ES-I3 (cell line): ENCODE measurements around the gene GAS6.
A peak's percentile ranks its signal among the peaks of the same experiment; 100 is the strongest.

Experiments
- H3K36me3 ChIP-seq: 2 replicates; pipeline ENCODE4 v1.6.1; 2013; ENCODE audit warnings: mild to moderate bottlenecking, low read length, control low read depth, moderate library complexity; ENCODE audit not compliant: insufficient read depth
- H3K4me1 ChIP-seq: 2 replicates; pipeline ENCODE4 v1.6.1; 2013; ENCODE audit warnings: mild to moderate bottlenecking, control low read depth, low read length; ENCODE audit not compliant: insufficient read depth
- H3K9ac ChIP-seq: 2 replicates; pipeline ENCODE4 v1.6.1; 2013; ENCODE audit warnings: low read depth, mild to moderate bottlenecking, low read length, moderate library complexity
- H3K9me3 ChIP-seq: 2 replicates; pipeline ENCODE4 v1.6.1; 2013; ENCODE audit warnings: mild to moderate bottlenecking, low read length, moderate library complexity; ENCODE audit not compliant: control insufficient read depth, insufficient read depth

GAS6 gene

DNA sequence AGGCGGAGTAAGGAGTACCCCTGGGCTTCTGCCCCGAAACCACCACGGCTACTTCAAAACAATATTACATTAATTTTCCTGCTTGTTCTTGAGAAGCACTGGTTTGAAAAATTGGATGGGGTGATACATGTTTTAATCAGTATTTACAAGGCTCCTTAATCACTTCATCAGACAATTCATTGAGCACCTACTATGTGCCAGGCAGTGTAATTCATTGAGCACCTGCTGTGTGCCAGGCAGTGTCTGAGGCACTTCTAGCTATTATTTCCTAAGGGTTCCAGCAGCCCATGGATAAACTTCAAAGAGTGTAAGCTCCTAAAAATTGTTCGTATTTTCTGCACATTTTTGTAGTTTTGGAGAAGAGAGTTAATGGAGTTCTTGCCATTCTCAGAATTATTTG is 1.6 kb upstream of the GAS6 start:
- Histone ChIP-seq H3K36me3 (no peaks in the 10 kb centered on the region), H3K4me1 (peaks cover 13% of the 10 kb centered on the region; the same call in 1 of the 2 replicates), H3K9ac (no peak overlapping the region), H3K9me3 (no peaks in the 10 kb centered on the region)

DNA sequence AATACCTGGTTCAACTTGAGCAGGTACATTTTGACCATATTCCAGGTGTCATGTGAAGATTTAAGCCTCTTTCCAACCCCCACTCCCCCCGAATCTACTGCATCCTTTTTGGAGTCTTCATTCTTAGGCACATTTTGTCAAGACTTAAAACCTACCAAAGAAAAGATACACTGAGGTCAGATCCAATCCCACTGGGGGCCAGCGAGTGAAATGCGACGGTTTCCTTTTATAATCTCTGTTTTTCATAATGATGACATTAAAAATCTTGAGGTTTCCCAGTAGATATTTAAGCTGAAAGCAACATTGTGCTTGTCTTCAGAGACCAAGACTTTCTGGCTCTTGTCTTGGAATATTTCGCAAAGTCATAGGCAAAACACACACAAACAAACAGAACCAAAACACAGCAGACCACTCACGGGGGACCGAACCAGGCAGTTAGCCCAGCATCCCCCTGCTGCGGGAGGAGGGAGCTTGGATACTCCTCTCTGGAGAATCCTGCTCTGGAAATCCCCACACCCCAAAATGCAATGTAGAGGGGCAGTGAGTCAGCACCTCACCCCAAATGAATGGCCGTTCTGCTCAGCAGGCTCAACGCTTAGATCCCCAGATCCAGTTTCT is 506 bp upstream of the GAS6 start:
- Histone ChIP-seq H3K36me3 (no peaks in the 10 kb centered on the region), H3K4me1 (peaks cover 23% of the 10 kb centered on the region), H3K9ac (peak overlapping the region; percentile 43; the same call in 1 of the 2 replicates), H3K9me3 (no peaks in the 10 kb centered on the region)

DNA sequence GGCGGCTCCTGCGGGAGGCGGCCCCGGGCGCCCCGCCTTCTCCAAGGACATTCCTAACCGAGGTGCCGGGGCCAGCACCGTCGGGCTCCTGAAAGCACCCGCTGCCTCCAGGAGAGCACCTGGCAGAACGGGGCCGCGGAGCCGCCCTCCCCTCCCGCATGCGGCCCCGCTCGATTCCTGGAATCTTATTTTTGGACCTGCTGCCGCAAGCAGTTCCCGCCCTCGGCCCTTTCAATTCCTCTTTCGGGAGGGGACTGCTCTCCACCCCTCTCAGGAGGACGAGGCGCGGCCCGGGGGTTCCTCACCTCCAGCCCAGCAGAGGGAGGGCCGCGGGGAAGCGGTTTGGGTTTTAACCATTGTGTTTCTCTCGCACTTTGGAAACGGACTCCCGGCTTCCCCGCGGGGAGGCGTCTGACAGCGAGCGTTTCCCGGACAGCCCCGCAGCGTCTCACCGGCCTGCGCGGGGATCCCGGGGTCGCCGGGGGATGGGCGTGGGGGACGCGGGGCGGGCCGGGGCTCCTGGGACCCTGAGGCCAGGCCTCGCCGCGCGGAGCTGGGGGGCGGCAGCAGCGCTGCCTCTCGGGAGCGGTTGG is 849 bp downstream of the GAS6 start:
- no peaks in the 10 kb centered on the region for H3K9me3 ChIP-seq
- peaks cover 28% of the 10 kb centered on the region for H3K4me1 ChIP-seq
- no peaks in the 10 kb centered on the region for H3K36me3 ChIP-seq
- H3K9ac ChIP-seq: peak overlapping the region; percentile 69; the same call in 1 of the 2 replicates

DNA sequence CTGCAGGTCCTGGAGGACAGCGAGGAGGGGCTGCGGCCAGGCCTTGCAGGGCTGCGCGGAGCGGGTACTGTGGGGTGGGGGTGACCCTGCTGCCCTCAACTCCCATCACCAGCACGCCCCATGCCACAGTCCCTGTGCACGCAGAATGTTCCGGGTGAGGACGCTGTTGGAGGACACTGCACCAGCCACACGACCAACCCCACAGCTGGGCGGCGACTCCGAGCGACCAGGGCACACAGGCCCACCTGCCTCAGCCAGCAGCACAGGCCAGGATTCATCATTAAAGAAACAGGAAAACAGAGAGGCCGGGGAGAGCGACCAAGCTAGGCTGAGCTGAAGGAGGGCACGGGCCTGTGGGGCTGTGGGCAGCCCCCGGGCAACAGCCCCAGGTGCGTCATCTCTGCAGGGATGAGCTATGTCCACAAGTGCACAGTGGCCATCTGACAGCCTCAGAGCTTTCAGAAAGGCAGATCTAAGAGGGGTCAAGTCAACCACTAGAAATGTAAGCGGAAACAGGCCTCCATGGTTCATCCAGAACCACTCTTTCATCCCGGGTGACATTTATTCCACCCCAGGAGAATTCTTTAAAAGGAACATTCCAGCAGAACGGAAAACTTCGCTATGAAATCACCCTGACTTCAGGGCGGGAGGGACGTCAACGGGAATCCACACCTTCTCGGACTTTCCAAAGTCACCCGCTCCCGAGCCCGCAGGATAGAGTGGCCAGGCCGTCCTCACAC is 1.5 kb downstream of the GAS6 start:
- H3K4me1 ChIP-seq: peaks cover 29% of the 10 kb centered on the region
- H3K9me3 ChIP-seq: no peaks in the 10 kb centered on the region
- no peaks in the 10 kb centered on the region for H3K36me3 ChIP-seq
- peak overlapping the region; percentile 69; the same call in 1 of the 2 replicates for H3K9ac ChIP-seq

DNA sequence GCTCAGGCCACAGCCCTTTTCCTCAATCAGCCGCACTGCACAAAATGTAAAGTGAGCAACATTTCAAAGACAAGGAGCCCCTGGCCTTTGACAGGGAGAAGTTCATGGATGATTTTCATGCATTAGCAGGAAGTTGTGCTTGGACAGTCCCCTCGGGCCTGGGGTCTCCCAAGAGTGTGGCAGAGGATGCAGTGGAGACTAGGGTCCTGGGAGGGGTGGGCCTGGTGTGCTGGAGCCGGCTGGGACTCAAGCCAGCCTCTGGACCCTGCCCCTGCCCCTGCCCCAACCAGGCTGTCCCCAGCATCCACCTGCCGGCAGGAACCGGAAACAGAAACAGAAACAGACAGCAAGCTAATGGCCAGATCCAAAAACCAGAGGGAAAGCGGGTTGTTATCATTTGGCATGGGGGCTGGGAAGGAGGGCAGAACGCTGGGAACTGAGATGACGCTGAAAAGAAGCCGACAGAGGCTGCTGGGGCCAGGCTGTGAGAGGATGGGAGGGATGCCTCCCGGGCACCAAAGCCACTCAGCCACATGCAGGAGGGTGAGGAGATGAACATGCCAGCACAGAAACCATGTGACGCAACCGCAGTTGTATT is 2.3 kb downstream of the GAS6 start:
- H3K4me1 ChIP-seq: peaks cover 29% of the 10 kb centered on the region

DNA sequence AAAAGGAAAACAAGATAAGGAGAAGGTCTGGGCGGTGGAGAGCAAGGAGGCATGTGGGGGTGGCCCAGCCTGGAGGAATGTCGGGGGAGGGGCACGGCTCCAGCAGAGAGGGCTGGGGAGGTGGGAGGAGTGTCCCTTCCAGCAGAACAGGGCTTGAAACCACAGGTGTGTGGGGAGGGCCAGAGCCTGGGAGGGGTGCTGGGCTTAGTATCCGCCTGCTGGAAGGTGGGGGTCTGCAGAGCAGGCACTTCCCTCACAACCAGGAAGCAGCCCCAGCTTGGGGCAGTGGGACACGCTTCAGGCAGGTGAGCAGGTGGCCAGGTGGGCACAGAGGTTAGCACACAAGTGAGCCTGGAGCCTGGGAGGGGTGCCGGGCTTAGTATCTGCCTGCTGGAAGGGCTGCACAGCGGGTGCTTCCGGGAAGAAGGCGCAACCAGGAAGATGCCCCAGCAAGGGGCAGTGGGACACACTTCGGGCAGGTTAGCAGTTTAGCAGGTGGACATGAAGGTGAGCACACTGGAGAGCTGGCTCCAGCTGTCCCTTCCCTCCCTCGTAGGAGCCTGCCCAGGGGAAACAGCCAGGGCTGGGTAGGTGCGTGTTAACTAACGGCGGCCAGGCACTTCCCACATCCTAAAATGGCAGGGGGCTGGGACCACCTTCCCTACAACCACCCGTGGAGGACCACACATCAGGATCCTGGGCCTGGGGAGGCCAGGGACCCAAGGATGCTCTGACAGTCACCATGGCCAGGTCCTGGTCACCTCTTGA is 3.0 kb downstream of the GAS6 start:
- no peaks in the 10 kb centered on the region for H3K9me3 ChIP-seq
- H3K36me3 ChIP-seq: no peaks in the 10 kb centered on the region
- peaks cover 29% of the 10 kb centered on the region for H3K4me1 ChIP-seq
- H3K9ac ChIP-seq: no peak overlapping the region

More for the DNA sequence above, 2.3 kb downstream of the GAS6 start:
- H3K36me3 ChIP-seq: no peaks in the 10 kb centered on the region
- H3K9me3 ChIP-seq: no peaks in the 10 kb centered on the region
- no peak overlapping the region for H3K9ac ChIP-seq

DNA sequence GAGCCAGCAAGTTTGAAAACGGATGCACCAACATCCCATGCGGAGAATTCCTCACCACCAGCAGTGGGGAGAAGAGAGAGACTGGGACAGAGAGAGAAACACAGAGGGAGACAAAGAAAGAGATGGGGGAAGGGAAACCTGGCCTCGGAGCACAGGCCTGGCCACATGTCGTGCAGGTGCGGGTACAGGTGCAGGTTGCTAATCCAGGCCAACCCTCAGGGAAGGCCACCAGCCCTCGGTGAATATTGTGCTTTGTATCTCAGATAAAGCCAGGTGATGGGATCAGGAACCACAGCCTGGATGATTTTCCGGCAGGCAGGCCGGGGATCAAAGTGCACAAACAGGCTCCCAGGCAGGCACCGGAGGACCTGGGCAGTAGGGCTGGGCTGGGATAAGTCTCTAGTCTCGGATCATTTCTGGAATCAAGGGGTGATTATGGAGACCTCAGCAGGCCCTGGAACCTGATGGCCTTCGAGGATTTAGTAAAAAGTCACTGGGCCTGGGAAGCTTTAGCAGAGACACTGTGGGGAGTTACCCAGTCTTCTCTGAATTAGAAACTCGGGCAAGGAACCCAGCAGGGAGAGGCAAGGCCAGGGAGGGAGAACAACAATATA is 3.7 kb downstream of the GAS6 start:
- Histone ChIP-seq H3K9me3 (no peaks in the 10 kb centered on the region), H3K36me3 (no peaks in the 10 kb centered on the region), H3K4me1 (peaks cover 29% of the 10 kb centered on the region), H3K9ac (peak overlapping the region; percentile 5; the same call in 1 of the 2 replicates)

DNA sequence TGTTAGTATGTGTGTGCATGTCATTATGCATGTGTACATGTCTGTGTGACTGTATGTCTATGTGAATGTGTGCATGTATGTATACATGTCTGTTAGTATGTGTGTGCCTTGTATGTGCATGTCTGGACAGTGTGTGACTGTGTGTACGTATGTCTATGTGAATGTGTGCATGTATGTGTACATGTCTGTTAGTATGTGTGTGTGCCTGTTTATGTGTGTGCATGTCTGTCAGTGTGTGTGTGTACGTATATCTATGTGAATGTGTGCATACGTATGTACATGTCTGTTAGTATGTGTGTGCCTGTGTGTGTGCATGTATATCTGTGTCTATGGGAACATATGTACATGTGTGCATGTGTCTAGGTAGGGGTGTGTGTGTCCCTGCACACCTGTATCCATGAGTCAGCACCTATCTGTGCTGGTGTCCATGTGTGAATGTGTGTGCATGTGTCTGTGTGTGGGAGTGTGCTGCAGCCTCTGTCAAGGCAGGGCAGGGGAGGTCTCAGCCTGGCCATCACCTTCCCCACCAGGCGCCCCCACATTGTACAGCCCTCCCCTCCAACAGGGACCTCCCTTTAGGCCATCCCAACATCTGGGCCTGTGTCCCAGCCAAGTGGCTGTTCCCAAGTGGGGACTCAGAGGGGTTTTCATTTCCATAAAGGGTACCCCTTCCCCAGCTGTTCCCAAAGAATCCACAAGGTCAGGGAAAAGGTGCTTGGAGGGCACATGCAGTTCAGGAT is 4.4 kb downstream of the GAS6 start:
- H3K9me3 ChIP-seq: no peaks in the 10 kb centered on the region
- no peaks in the 10 kb centered on the region for H3K36me3 ChIP-seq
- peaks cover 29% of the 10 kb centered on the region for H3K4me1 ChIP-seq
- H3K9ac ChIP-seq: no peak overlapping the region

DNA sequence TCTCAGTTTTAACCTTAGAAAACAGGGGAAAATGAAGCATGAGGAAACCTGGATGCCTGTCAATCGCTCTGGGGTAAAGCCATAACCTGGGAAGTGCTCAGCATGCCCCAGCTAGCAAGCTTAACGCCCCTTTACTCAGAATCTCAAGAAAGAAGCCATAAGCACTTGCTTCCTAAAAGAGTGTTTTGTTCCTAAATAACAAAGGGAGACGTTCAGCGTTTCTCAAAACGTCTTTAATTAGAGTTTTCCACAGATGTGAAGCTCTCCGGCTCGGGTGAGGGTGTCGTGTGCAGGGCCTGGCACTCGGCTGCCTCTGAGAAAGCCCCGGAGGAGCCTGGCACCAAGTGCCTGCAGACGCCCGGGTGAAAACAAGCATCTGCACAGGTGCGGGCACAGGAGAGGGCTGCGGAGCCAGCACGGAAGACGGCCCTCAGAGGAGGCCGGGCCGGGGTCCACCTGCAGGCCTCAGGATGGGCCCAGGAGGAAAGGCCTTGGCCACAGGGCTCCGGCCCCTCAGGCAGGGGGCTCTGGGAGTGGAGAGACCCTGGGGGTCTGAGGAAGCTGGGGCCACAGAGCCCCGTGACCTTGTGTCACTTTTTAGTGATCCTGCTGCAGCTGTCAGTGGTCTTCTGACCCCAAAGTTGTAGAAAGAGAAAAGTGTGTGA is 6.2 kb downstream of the GAS6 start:
- no peaks in the 10 kb centered on the region for H3K36me3 ChIP-seq
- H3K9me3 ChIP-seq: no peaks in the 10 kb centered on the region
- no peak overlapping the region for H3K9ac ChIP-seq
- peaks cover 29% of the 10 kb centered on the region for H3K4me1 ChIP-seq

DNA sequence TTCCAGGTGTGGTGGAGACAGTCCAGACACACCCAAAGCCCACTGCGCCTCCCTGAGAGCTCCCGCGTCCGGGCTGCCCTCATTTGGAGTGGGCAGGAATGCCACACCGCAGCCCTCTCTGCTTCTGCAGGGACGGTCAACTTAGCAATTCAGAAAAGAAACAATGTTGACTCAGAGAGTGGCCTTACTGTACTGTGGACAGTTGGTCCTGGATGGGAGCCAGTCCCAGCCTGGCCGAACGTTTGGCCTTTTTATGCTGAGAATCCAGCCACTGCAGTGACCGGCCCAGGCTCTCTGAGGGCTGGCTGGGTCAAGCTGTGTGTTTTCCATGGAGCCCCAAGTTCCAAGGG is 7.2 kb downstream of the GAS6 start:
- no peak overlapping the region for H3K9ac ChIP-seq
- H3K36me3 ChIP-seq: no peaks in the 10 kb centered on the region
- H3K4me1 ChIP-seq: peaks cover 26% of the 10 kb centered on the region

DNA sequence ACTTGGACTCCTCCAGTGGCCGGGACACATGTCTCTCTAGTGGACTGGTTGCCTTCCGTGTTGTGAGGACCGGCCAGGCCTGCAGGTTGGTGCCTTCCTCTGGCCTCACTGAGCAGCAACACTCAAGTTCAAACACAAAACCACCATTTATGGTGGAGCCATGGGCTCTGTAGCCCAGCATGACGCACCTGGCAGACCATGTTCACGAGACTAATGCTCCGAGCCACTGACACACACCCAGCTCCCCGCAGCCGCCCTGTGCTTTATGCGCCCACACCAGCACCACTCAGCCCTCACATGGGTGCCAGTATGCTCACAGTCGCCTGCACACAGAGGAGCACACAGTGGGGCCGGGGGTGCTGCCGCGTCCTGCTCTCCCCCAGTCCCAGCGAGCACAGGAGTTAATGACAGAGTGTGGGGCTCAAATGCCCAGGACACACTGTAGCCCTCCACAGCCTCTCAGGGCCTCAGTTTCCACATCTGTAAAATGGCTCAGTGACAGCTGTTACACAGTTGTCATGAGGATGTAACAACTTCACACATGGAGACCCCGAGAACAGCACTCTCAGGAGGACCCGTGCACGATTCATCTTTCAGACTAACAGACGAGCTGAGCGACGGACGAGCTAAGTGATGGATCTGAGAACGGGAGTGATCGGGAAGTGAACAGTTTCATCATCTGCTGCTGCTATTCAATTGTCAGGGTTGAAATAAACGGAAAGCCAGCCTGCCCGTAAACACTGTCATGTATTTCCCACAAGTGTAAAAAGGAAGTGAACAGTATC is 7.8 kb downstream of the GAS6 start:
- H3K9ac ChIP-seq: no peak overlapping the region
- no peaks in the 10 kb centered on the region for H3K36me3 ChIP-seq
- no peaks in the 10 kb centered on the region for H3K9me3 ChIP-seq
- H3K4me1 ChIP-seq: peaks cover 21% of the 10 kb centered on the region

More for the DNA sequence above, 7.2 kb downstream of the GAS6 start:
- no peaks in the 10 kb centered on the region for H3K9me3 ChIP-seq

DNA sequence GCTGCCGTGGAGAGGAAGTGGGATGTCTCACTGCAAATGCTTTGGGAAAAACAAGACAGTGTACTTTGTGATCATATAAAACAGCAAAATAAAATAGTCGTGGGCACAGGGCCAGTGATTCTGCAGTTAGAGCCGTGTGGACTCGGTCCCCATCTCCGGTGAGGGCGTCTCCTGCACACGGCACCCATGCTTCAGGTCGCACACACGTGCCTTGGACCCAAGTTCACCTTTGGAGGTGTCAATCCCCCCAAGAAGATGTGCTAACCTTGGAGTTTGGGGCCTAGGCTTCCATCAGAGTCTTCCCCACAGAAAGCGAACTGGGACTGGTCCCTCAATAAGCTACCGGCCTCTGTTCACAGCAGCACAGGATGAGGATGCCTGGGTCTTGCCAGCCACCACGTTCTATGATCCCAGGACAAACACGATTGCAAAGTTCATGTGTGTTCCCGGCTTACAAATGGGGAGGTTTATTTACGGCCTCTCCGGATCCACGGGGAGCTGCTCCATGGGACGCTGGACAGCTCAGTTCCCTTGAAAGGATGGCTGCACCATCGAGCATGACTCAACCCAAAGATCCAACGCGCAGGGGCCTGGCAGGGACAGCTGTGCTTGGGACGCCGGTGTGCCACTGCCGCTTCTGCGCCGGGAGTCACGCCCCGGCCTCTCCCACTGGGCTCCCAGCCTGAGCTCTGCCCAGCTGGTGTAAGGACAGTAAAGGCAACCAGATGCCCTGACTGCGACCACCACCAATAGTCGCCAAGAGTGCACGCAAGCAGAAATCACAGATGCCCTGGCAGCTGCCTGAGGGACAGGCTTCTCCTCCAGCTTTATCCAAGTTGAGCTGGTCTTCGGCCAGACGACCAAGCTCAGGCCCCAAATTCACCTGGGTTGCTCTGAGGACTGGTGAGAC is 8.6 kb downstream of the GAS6 start:
- Histone ChIP-seq H3K9me3 (no peaks in the 10 kb centered on the region), H3K4me1 (peaks cover 15% of the 10 kb centered on the region), H3K9ac (no peak overlapping the region), H3K36me3 (no peaks in the 10 kb centered on the region)
